HG02610 (cell line): Measurements from ENCODE around the gene SOCS7.

ENCODE experiments used
- ATAC-seq: cut with Tn5 transposase; IDR thresholded peaks from one replicate; pipeline ENCODE4 v1.9.1; 2021; ENCODE audit warnings: mild to moderate bottlenecking, moderate library complexity; ENCODE audit not compliant: unreplicated experiment

SOCS7 gene

DNA sequence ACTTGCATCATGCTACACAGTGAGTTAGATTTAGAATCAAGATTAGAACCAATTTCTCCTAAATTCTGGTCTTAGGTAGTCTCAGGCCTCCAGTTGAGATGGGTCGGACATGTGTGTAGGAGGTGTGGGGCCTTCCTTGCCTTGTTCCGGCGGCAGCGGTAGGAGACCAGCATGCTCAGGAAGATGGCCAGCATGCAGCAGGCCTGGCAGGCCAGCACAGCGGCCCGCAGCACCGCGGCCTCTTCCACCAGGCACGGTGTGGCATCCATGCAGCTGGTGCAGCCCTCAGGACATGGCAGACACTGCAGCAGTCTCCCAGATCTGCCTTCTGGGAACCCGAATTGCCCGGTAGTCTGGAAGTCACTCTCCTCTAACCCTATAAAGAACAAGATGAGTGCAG, 14.8 kb upstream of the SOCS7 start:
- no peak for ATAC-seq

DNA sequence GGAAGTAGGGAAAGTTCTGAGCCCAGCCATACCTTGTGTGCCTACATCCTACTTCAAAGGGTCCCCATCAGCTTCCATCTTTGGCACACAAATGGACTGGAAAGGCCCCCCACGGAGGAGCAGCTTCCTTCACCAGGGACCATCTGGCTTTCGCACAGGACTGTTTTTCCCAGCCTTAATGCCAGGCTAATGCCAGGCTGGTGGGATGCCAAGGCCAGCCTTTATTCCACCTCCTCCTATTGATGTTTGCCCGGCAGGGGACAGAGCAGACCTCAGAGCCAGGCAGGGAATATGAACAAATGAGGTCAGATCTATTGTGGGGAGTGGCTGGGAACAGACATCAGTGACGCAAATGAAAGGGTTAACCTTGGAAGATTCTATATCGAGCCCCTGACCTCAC, 13.6 kb upstream of the SOCS7 start:
- ATAC-seq, result no peak

DNA sequence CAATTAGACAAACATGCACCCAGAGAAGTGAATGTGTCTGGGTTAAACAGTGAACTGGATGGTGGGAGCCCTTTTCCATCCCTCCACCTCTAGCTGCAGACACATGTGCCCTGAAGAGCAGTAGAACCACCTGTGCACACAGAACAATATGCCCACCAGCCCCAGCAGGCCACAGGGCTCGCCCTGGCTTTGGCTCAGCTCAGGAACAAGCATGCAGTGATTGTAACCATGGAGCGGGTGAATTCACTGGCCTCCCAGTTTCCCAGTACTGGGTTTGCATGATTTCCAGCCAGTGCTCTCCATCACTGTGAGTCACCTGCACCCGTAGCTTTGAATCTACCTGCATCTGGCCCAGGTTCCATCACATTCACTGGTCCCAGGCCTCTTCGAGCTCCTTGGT, 13.1 kb upstream of the SOCS7 start:
- no peak for ATAC-seq

DNA sequence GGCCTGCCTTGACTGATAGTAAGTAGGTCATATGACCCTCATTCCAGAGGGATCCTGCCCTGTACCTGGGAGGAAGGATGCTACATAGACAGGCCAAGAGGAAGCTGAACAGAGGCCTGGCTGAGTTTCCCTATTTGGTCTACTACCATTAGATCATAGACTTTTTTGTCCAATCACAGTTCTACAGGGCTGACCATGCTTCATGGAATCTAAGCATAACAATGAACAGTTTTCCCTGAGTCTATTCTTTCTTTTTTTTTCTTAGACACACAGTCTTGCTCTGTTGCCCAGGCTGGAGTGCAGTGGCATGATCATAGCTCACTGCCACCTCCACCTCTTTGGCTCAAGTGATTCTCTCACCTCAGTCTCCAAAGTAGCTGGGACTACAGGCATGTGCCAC, 11.8 kb upstream of the SOCS7 start:
- no peak for ATAC-seq

DNA sequence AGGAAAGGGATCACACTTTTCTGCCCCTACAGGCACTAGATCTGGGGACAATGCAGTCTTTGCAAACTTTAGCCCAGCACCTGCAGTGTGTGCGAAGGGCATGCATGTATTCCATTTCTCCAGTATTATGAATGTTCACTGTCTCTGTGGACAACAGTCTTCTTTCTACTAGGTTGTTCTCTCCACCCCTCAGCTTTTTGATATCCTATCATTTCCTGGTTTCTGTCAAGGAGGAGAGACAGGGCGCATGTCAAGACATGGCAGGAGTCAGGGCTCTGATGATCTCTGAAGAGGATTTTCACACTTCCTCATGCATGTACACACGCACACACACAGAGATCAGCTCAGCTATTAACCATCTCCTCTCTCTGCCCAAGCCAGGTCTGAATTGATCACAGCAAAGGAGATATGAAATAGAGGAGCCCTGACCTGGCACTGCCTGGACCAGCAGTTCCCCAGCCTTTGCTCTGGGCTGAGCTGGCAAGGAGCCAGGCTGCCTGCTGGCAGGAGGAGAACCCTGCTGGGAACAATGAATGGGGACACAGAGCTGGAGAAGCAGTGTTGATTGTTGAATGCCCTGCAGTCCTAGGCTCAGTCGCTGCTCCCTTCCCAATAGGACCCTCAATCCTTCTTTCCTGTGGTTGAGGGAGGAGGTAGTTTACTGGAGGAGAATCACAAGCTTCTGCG, 10.5 kb upstream of the SOCS7 start:
- no peak for ATAC-seq

DNA sequence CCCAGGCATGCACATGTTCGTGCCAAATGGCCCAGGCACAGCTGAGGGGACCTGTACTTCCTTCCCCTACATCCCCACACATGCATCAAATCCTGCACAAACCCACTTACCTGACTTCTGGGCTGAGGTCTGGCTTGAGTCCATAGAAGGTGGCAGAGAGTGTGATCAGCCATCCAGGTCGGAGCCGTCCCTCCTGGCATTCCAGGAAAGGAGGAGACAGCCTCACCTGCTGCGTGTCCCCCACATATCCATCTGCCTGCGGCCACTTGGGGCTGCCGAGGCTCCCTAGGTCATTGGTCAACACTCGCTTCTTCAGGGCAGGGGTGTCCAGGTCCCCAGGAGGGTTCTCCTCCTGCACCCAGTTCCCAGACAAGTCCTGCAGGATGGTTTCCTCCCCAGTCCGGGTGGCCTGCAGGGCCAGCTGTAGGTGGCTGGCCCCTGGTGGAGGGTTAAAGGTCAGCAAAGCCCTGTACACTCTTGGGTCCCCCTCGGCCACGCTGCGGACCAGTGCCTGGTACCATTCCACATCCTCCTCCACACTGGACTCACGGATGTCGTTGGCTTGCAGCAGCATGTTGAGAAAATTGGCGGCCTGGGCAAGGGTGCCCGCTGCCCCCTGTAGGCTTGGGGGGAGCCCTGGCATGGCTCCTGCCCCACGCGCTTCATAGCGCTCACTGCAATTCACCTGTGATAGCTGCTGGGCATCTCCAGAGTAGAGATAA, 8.6 kb upstream of the SOCS7 start:
- ATAC-seq, result no peak

DNA sequence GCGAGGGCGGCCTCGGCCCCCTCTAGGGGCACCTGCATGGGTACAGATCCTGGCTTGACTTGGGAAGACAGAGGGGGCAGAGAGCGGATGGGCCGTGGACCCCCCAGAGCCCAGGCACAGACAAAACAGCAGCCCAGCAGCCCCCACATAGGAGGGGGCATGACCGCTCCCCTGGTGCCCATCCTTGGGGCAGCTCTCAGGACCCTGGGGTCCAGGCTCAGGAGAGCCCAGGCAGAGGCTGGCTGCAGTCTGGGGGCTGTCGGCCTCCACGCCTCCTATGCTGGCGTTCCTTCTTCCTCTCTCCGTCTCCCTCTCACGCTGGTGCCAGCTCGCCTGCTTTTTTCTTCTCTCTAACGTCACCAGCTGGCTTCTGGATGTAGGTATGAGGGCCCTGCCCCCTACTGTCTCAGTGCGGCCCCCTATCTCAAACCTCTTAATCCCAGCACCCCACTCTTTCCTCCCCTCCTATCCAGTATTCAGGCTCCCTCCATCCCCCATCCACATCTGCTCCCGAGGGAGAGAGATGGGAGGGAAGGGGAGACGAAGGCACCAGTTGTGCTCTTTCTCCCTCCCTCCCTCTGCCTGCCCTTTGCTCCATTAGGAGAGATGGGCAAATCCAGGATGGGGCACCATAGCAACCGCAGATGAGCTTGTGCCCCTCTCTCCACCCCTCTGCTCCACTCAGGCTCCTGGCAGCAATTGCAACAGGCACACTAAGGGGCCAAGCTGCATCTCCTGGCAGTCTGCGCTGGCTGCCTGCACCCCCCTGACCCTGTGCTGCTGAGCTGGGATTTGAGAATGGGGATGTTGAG, 7.8 kb upstream of the SOCS7 start, which contains the start of gene GPR179:
TSS of gene GPR179 (minus strand) at position 349 of the 812 bp plus-strand sequence. CDS start at position 182, 167 bp downstream.
- no peak for ATAC-seq

DNA sequence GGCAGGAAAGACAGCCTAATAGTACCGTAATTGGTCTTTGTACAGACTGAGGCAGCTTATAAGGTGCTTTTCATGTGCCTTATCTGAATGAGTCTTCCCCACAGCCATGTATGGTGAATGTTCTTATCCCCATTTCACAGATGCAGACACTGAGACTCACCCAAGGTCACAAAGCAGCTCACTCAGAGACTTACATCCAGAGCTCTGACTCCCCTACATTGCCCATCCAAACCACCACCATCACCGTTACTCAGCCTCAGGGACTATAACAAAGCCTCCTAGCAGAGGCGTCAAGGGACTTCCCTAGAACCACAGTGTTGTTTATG, 7.3 kb upstream of the SOCS7 start:
- no peak for ATAC-seq

DNA sequence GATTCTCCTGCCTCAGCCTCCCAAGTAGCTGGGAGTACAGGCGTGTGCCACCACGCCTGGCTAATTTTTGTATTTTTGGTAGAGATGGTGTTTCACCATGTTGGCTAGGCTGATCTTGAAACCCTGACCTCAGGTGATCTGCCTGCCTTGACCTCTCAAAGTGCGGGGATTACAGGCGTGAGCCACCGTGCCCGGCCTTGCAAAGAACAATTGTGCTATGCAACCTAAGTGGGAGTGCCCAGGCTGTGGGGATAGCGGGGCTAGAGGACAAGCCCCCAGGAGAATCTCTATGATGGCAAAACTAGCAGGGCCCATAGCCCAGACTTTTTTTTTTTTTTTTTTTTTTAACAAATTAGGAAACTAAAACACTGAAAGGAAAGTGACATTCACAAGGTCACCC, 5.9 kb upstream of the SOCS7 start:
- ATAC-seq, result no peak

DNA sequence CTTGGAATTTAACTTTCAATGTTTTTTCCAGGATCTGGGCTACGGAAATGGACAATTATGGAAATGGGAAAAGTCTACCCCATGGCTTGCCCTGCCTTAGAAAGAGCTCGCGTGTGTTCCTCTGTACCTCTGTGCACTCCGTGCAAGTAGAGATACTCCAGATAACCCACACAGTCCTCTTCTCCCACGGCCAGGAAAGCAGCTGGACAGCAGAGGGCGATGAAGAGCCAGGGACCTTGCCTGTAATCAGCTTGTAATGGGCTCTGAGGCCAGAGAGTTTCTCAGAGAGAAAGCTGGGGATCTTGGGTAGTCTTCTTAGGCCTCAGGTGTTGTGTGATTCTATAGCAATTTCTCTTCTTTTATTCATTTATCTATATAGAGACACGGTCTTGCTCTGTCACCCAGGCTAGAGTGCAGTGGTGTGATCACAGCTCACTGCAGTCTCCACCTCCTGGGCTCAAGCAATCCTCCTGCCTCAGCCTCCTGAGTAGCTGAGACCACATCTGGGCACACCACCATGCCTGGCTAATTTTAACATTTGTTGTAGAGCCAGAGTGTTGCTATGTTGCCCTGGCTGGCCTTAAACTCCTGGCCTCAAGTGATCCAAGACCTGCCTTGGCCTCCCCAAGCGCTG, 2.4 kb upstream of the SOCS7 start:
- ATAC-seq, result no peak

DNA sequence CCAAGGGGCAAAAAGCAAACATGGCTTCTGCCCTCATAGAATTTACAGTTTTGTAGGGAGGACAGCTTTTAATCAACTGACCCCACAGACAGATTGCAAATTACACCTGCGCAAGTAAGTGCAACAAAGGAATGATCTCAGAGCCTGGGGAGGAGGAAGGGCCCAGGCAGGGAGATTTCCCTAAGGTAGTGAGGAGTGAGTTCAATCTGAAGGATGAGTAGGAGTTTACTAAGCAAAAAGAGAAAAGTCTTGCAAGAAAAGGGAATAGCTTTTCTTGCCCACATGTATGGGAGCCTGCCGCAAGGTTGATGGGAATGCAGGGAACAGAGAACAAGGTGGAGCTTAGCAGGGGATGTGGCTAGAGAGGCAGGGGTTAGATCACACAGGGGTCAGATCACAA, 1.6 kb upstream of the SOCS7 start:
- ATAC-seq, result no peak

DNA sequence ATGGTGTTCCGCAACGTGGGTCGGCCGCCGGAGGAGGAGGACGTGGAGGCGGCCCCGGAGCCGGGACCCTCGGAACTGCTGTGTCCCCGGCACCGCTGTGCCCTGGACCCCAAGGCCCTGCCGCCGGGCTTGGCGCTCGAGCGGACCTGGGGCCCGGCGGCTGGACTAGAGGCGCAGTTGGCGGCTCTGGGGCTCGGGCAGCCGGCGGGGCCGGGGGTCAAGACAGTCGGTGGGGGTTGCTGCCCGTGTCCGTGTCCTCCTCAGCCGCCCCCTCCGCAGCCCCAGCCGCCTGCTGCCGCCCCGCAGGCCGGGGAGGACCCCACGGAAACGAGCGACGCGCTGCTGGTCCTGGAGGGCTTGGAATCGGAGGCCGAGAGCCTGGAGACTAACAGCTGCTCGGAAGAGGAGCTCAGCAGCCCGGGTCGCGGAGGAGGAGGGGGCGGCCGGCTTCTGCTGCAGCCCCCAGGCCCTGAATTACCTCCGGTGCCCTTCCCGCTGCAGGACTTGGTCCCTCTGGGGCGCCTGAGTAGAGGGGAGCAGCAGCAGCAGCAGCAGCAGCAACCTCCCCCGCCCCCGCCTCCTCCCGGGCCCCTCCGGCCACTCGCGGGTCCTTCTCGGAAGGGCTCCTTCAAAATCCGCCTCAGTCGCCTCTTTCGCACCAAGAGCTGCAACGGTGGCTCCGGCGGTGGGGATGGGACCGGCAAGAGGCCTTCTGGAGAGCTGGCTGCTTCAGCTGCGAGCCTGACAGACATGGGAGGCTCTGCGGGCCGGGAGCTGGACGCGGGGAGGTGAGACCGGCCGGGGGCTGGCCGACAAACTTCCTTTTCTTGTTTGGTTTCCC, 821 bp downstream of the SOCS7 start:
- no peak for ATAC-seq

DNA sequence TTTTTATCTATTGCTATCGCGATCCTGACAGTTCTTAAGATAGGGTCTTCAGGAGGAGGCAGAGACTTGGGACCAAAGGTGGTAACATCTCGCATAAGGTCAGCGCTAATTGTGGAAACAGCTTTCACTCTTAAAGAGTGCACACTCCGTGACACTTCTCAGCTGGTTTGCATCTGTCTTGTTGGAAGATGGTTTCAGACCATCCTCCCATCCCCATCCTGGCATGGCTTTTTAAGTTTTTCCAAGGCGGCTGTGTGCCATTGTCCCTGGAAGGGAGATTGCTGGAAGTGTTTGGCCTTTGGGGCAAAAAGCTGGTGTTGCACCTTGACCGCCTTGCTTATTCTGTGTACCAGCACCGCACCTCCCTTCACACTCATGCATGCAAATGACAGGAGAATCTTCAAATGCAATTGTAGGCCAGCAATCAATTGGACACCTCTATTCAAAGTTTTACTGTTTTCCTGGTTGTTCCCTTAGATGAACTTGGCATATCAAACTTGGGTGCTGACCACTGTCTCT, 1.5 kb downstream of the SOCS7 start:
- ATAC-seq, result no peak

DNA sequence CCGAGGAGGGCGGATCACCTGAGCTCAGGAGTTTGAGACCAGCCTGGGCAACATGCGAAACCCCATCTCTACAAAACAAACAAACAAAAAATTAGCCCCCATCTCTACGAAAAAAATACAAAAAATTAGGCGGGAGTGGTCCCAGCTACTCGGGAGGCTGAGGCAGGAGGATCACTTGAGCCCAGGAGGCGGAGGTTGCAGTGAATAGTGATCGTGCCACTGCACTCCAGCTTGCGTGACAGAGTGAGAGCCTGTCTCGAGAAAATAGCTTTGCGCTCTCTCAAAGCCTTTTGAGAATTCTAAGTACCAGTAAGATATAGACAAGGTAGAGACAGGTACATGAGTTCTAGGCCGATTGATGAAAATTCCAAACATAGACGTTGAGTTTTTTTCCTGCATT, 2.0 kb downstream of the SOCS7 start:
- ATAC-seq, result no peak

DNA sequence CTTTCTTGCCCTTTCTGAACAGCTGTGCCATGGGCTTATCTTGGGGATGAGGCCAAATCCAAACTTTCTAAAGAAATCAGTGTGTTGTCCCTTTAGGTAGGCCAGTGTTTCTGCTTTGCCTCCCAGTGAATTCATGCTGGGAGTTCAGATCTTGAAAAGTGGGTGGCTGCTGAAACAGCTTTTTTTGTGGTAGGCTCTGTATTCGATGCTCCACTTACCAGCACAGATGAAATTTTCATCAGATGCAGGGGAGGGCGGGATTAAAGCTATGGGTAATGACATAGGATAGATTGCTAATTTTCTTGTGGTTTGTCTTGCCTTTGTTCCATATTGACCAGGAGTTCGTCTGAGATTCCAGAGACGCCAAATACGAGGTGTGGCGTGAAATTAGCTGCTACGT, 2.8 kb downstream of the SOCS7 start:
- no peak for ATAC-seq

DNA sequence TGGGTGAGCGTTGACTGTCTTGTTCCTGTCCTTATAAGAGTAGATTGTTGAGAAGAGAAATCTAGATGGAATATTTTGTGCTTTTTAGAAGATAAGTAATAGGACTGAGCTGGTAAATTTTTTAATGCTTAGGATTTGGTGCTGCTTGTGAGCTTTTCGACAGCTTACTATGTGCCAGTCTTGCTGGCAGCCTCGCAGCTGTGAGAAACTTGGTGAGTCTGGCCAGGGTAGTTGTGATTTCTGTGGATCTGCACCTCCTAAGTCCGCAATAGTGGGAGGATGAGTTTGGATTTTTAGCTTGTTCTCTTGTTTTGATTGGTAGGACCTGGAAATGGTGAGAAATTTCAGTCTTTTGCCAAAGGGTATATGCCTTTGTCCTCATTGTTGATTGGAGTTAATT, 3.6 kb downstream of the SOCS7 start:
- ATAC-seq, result no peak

DNA sequence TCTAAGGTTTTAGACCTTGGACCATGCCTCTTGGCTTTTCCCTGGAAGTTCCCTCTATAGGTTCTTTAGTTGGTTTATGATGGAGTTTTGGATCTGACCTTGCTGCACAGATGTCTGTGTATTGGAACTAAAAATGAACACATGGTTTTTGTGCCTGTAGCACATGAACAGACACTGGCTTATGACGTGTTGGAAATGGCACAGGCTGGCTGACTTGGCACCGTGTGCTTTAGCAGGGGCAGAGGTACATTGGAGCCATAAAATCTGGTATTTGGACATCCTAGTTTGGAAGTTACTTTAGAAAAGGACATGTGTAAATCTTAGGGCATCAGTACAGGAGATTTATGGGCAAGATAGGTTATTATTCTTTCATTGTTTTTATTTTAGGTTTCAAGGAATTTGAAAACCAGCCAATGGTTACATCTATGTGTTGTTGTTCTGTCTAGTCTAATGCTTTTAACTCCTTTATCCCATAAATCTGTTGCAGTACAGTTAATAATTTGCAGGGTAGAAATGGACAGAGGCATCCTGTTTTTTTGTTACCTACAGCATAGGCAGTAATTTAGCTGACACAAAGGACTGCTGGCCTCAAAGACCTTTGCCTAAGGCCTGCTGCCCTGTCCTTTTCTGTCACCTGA, 6.0 kb downstream of the SOCS7 start:
- no peak for ATAC-seq

DNA sequence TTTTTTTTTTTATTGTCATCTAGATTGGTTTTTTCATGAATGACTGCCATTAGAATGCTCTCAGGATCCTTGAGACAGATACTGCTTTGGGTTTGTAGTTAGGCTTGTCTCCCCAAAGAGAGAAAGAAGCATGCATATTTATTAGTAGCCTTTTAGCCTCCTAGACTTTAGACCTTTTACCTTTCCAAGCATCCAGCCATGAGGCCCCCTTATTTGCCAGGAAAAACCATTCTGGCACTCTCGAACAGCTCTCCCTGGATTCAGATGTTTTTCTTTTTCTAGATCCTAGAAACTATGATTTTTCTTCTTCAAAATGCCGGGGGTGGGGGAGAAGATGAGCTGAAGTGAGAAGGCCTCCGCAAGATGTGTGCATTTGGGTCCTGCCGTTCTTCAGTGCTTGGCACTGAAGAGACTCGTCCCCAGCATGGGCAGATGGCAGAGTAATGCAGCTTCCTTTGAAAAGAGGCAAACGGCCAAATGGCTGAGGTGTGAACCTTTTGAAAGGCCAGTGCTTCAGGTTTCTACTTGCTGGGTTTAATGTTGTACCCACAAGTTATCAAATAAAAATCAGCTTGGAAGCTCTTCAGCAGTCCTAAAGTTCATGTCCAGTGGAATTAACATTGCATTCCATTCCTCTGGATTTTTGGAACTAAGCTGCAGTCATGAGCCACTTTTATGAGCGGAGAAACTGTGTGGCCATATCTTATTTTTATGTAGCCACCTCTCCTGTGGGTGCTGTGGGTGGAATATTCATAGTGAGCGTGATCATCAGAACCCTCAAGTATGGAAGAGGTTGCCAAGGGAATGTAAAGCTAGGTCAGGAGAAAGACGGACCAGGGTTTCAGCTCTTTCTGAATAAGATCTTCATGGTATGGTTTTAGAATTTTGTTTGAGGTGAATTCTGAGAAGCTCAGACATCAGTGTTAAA, 7.2 kb downstream of the SOCS7 start:
- no peak for ATAC-seq
